Skeletal muscle satellite cell (primary cell): ENCODE results near the gene CSTPP1.
A peak's percentile ranks its signal among the peaks of the same experiment; 100 is the strongest.
"Not testable (repeated sequence)": the region's sequence is repeated elsewhere in the genome, so short reads cannot be mapped to it uniquely, and the experiment has no call there.

Source experiments
- H3K27me3 ChIP-seq: 2 replicates; pipeline ENCODE4 v1.7.0; 2013; ENCODE audit warnings: low read length; ENCODE audit not compliant: control insufficient read depth, insufficient read depth
- H3K36me3 ChIP-seq: 2 replicates; pipeline ENCODE4 v1.7.0; 2013; ENCODE audit warnings: mild to moderate bottlenecking, control low read depth, low read length; ENCODE audit not compliant: insufficient read depth
- H3K4me1 ChIP-seq: 2 replicates; pipeline ENCODE4 v1.7.0; 2013; ENCODE audit warnings: low read length; ENCODE audit not compliant: control insufficient read depth, insufficient read depth
- H3K4me2 ChIP-seq: 2 replicates; pipeline ENCODE4 v1.7.0; 2013; ENCODE audit warnings: mild to moderate bottlenecking, low read length
- H3K4me3 ChIP-seq: 2 replicates; pipeline ENCODE4 v1.7.0; 2013; ENCODE audit warnings: low read length
- H3K9ac ChIP-seq: 2 replicates; pipeline ENCODE4 v1.7.0; 2013; ENCODE audit warnings: mild to moderate bottlenecking, low read depth, low read length, moderate library complexity
- H3K9me3 ChIP-seq: replicated peaks from 2 replicates; pipeline ENCODE4 v1.7.0; 2013; ENCODE audit warnings: mild to moderate bottlenecking, control low read depth, low read length

The CSTPP1 gene

GRCh38 chr11:47188259-47188658, 251.7 kb downstream of the CSTPP1 start:
- H3K4me2 ChIP-seq = no peak overlapping the region
- H3K4me1 ChIP-seq = peaks cover 40% of the 10 kb centered on the region
- no peaks in the 10 kb centered on the region for H3K27me3 ChIP-seq
- H3K9me3 ChIP-seq = no peaks in the 10 kb centered on the region
- H3K4me3 ChIP-seq = no peak overlapping the region
- H3K9ac ChIP-seq = no peak overlapping the region
- no peaks in the 10 kb centered on the region for H3K36me3 ChIP-seq

DNA sequence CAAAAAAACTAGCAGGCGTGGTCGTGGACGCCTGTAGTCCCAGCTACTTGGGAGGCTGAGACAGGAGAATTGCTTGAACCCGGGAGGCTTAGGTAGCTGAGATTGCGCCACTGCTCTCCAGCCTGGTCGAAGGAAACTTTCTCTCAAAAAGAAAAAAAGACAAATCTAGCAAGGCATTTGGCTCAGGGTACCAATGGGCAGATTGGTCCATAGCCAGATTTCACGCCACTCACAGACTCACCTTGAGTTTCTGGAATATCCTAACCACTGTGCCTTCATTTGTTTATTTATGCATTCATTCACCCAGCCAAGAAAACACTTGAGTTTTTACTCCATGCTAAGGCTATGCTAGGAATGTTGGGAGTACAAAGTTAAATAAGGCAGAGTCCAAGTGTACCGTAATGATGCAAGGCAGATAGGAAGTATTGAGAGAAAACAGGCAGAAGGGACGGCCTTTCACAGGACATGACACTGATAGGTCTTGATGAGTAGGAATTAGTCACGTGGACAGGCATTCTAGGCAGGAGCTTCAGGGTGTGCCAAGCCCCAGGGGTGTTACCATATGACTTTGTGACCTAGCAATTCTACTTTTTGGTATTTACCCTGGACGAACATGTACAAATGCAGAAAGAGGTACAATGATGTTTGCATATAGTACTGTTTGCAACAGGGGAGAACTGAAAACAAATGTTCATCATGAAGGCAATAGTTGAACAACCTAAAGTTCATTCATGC, 252.7 kb downstream of the CSTPP1 start:
- peak overlapping the region; percentile 0 for H3K4me2 ChIP-seq
- H3K4me3 ChIP-seq = no peak overlapping the region
- H3K9ac ChIP-seq = no peak overlapping the region
- H3K36me3 ChIP-seq = no peaks in the 10 kb centered on the region
- peaks cover 40% of the 10 kb centered on the region for H3K4me1 ChIP-seq
- H3K9me3 ChIP-seq = no peaks in the 10 kb centered on the region
- H3K27me3 ChIP-seq = no peaks in the 10 kb centered on the region

GRCh38 chr11:47191137-47191536, 254.6 kb downstream of the CSTPP1 start:
- peaks cover 25% of the 10 kb centered on the region for H3K4me1 ChIP-seq
- not testable (repeated sequence) for H3K4me3 ChIP-seq, H3K4me2 ChIP-seq, H3K9ac ChIP-seq, H3K36me3 ChIP-seq, H3K9me3 ChIP-seq, H3K27me3 ChIP-seq

DNA sequence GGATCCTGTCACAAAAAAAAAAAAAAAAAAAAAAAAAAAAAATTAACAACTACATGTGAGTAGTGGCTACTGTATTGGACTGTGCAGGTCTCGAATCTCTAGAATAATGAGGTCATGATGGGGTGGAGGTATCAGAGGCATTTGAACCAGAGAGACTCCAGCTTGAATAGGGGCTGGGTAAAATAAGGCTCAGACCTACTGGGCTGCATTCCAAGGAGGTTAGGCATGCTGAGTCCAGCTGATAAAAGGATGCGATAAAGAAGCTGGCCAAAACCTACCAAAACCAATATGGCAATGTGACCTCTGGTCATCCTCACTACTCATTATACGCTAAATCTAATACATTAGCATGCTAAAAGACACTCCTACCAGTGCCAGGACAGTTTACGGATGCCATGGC, 255.6 kb downstream of the CSTPP1 start:
- Histone ChIP-seq H3K4me2 (no peak overlapping the region), H3K36me3 (no peaks in the 10 kb centered on the region), H3K4me3 (no peak overlapping the region), H3K9ac (no peak overlapping the region), H3K4me1 (peaks cover 18% of the 10 kb centered on the region), H3K9me3 (no peaks in the 10 kb centered on the region), H3K27me3 (peaks cover 2% of the 10 kb centered on the region)

DNA sequence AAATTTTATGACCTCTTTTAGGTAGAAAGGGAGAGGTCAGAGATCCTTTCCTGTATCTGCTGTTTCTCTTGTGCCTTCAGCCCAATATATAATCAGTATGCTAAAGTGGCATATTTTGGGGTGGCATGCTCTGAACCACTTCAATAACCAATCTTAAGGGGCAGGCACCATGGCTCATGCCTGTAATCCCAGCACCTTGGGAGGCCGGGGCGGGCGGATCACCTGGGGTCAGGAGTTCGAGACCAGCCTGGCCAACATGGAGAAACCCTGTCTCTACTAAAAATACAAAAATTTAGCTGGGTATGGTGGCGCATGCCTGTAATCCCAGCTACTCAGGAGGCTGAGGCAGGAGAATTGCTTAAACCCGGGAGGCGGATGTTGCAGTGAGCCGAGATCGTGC, 261.6 kb downstream of the CSTPP1 start:
- not testable (repeated sequence) for H3K9me3 ChIP-seq, H3K4me3 ChIP-seq, H3K4me1 ChIP-seq, H3K4me2 ChIP-seq, H3K9ac ChIP-seq, H3K36me3 ChIP-seq
- peaks cover 14% of the 10 kb centered on the region for H3K27me3 ChIP-seq

DNA sequence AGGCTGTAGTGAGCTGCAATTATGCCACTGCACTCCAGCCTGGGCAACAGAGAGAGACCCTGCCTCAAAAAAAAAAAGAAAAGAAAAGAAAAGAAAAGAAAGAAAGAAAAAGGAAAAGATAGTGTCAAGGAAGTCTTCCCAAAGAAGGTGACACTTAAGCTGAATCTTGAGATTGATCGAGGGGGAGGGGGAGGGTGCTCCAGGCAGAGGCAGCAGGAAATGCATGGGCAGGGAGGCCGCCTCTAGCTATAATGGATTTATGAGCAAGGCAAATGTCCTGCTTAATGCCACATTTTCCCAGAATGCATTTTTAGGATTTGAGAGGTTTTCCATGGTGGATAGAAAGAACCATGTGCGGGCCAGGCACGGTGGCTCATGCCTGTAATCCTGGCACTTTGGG, 264.5 kb downstream of the CSTPP1 start:
- peaks cover 11% of the 10 kb centered on the region for H3K27me3 ChIP-seq
- H3K4me2 ChIP-seq = no peak overlapping the region
- H3K9me3 ChIP-seq = no peaks in the 10 kb centered on the region
- no peak overlapping the region for H3K9ac ChIP-seq
- H3K4me1 ChIP-seq = peaks cover 8% of the 10 kb centered on the region
- no peak overlapping the region for H3K4me3 ChIP-seq
- no peaks in the 10 kb centered on the region for H3K36me3 ChIP-seq

- Histone ChIP-seq H3K9me3 (no peaks in the 10 kb centered on the region), H3K9ac (no peak overlapping the region), H3K36me3 (no peaks in the 10 kb centered on the region), H3K4me2 (no peak overlapping the region), H3K4me3 (no peak overlapping the region), H3K27me3 (peaks cover 11% of the 10 kb centered on the region), H3K4me1 (peaks cover 8% of the 10 kb centered on the region)
Measured at GRCh38 chr11:47202576-47202975, 266.0 kb downstream of the CSTPP1 start.

DNA sequence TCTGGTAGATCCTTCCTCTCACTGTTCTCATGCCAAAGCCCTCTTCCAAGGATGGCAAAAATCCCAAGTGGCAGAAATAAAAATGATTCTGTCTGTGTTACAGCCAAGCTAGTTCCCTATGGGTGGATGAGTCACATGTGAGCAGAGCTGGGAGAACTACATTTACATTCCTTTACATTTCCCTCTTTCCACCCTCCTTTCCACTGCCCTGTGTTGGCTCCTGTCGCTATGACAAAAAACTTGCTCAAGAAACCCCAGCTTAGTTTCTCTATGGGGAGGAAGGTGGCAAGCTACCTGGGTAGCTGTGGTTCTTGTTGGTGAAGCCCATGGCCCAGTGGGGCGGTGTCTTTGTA, 268.1 kb downstream of the CSTPP1 start:
- Histone ChIP-seq H3K4me2 (no peak overlapping the region), H3K9me3 (no peaks in the 10 kb centered on the region), H3K27me3 (peaks cover 11% of the 10 kb centered on the region), H3K4me1 (peaks cover 8% of the 10 kb centered on the region), H3K4me3 (no peak overlapping the region), H3K9ac (no peak overlapping the region), H3K36me3 (no peaks in the 10 kb centered on the region)

DNA sequence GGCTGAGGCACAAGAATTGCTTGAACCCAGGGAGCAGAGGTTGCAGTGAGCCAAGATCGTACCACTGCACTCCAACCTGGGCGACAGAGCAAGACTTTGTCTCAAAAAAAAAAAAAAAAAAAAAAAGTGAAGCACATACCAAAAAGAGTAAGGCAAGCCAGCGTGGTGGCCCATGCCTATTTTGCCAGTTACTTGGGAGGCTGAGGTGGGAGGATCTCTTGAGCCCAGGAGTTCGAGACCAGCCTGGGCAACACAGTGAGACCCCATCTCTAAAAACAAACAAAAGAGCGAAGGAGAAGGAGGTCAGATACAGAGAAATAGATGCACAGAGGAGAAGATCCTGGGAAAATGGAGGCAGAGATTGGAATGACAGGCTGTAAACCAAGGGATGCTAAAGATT, 270.0 kb downstream of the CSTPP1 start:
- H3K27me3 ChIP-seq, H3K4me2 ChIP-seq, H3K36me3 ChIP-seq, H3K4me1 ChIP-seq, H3K4me3 ChIP-seq, H3K9ac ChIP-seq, H3K9me3 ChIP-seq: not testable (repeated sequence)

DNA sequence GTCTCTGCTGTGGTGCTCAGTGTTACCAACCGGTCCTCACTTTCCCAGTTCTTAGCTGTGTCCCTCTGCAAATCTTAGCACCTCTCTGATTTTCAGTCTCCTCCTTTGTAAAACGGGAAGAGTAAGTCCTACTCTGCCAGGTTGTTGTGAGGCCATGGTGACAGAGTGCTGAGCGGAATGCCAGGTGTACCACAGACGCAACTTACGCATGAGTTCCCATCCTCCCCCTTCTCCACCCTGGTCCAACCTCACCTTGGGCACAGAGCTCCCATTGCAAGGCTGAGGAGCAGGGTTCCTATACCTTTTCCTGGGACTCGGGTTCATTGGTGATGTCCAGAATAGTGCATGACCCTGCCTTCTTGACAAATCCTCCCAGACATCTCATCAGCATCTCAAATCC, 270.9 kb downstream of the CSTPP1 start:
- Histone ChIP-seq H3K4me1 (peaks cover 8% of the 10 kb centered on the region), H3K27me3 (peaks cover 1% of the 10 kb centered on the region), H3K4me3 (no peak overlapping the region), H3K9ac (no peak overlapping the region), H3K36me3 (no peaks in the 10 kb centered on the region), H3K4me2 (no peak overlapping the region), H3K9me3 (no peaks in the 10 kb centered on the region)

DNA sequence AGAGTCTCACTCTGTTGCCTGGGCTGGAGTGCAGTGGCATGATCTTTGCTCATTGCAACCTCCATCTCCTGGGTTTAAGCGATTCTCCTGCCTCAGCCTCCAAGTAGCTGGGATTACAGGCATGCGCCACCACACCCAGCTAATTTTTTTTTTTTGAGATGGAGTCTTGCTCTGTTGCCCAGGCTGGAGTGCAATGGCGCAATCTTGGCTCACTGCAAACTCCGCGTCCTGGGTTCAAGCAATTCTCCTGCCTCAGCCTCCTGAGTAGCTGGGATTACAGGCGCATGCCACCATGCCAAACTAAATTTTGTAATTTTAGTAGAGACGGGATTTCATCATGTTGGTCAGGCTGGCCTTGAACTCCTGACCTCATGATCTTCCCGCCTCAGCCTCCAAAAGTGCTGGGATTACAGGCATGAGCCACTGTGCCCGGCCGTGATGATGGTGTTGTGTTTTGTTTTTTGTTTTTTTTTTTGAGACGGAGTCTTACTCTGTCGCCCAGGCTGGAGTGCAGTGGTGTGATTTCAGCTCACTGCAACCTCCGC, 271.5 kb downstream of the CSTPP1 start:
- H3K4me2 ChIP-seq, H3K9ac ChIP-seq, H3K36me3 ChIP-seq, H3K9me3 ChIP-seq, H3K4me3 ChIP-seq, H3K27me3 ChIP-seq, H3K4me1 ChIP-seq: not testable (repeated sequence)

DNA sequence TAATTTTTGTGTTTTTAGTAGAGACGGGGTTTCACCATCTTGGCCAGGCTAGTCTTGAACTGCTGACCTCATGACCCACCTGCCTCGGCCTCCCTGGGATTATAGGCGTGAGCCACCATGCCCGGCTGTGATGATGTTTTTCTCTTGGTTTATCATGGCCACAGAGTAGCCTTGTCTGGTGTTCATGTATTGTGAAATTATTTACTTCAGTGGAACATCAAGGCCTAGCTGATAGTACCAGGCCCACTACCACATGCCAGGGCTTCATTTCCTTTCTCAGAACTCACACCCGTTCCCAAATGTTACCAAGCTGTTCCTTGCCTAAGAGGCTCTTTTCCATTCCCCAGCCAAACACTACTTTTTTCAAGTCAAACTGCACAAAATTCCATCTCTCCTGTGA, 272.1 kb downstream of the CSTPP1 start:
- Histone ChIP-seq H3K4me1 (peaks cover 8% of the 10 kb centered on the region), H3K4me3 (no peak overlapping the region), H3K4me2 (no peak overlapping the region), H3K27me3 (no peaks in the 10 kb centered on the region), H3K36me3 (no peaks in the 10 kb centered on the region), H3K9me3 (no peaks in the 10 kb centered on the region), H3K9ac (no peak overlapping the region)
